Right forelimb (tissue), 1 donor: Measurements from ENCODE around the gene SCOC.
A peak's percentile ranks its signal among the peaks of the same experiment; 100 is the strongest.

Experiments
- DNase-seq: peaks from one replicate; pipeline ENCODE4 v3.0.0-alpha.2; 2018

The SCOC gene

GRCh38 chr4:140373328-140374129, at the start of gene SCOC:
Gene SCOC (plus strand): TSS chr4:140373646. CDS start chr4:140379171, 5,525 bp downstream.
- DNase-seq, result peak; percentile 98

- DNase-seq, result no peak
Measured at GRCh38 chr4:140326395-140326993, 47.0 kb upstream of the SCOC start.

GRCh38 chr4:140330311-140330900, 43.0 kb upstream of the SCOC start:
- no peak for DNase-seq

- DNase-seq, result no peak
Measured at GRCh38 chr4:140331245-140331644, 42.2 kb upstream of the SCOC start.

- DNase-seq, result no peak
Measured at GRCh38 chr4:140331876-140332275, 41.6 kb upstream of the SCOC start.

GRCh38 chr4:140332734-140333133, 40.7 kb upstream of the SCOC start:
- DNase-seq, result no peak

GRCh38 chr4:140333523-140333922, 39.9 kb upstream of the SCOC start:
- no peak for DNase-seq

- no peak for DNase-seq
Measured at GRCh38 chr4:140335076-140335475, 38.4 kb upstream of the SCOC start.

- no peak for DNase-seq
Measured at GRCh38 chr4:140336730-140337129, 36.7 kb upstream of the SCOC start.

- DNase-seq, result no peak
Measured at GRCh38 chr4:140342620-140343019, 30.8 kb upstream of the SCOC start.

GRCh38 chr4:140343303-140343702, 30.1 kb upstream of the SCOC start:
- DNase-seq, result no peak

- DNase-seq, result no peak
Measured at GRCh38 chr4:140344101-140344500, 29.3 kb upstream of the SCOC start.

- DNase-seq, result no peak
Measured at GRCh38 chr4:140344621-140345020, 28.8 kb upstream of the SCOC start.

- DNase-seq, result no peak
Measured at GRCh38 chr4:140346136-140346535, 27.3 kb upstream of the SCOC start.

- no peak for DNase-seq
Measured at GRCh38 chr4:140349816-140350215, 23.6 kb upstream of the SCOC start.

- no peak for DNase-seq
Measured at GRCh38 chr4:140351093-140352075, 22.1 kb upstream of the SCOC start.

- DNase-seq, result no peak
Measured at GRCh38 chr4:140353786-140354185, 19.7 kb upstream of the SCOC start.

GRCh38 chr4:140355288-140355687, 18.2 kb upstream of the SCOC start:
- DNase-seq, result no peak

GRCh38 chr4:140357868-140358267, 15.6 kb upstream of the SCOC start:
- DNase-seq, result no peak

GRCh38 chr4:140358281-140358680, 15.2 kb upstream of the SCOC start:
- no peak for DNase-seq

GRCh38 chr4:140359562-140360427, 13.7 kb upstream of the SCOC start:
- peak; percentile 57 for DNase-seq

- no peak for DNase-seq
Measured at GRCh38 chr4:140361099-140361498, 12.3 kb upstream of the SCOC start.
